LNCAP (cell line): Measurements from ENCODE around the gene TOP3A.

Source experiments
- TF ChIP-seq, protein P1 (sequence below): fragments of 450-650 bp; IDR thresholded peaks from 2 replicates; pipeline ENCODE4 v1.5.1; 2017; ENCODE audit warnings: mild to moderate bottlenecking

The TOP3A gene

DNA sequence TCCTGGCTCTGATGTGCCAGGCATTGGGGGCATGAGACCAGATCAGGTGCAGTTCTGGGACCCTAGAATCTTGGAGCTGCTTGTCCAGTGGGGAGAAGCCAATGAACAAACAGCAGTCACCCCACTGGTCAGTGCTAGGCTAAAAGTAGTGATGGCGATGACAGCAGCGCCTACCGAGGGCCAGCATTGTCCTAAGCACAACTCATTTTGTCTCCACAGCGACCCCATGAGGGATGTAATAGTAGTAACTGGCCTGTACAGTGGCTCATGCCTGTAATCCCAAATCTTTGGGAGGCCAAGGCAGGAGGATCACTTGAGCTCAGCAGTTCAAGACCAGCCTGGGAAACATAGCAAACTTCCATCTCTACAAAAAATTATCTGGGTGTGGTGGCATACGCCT, 6.5 kb upstream of the TOP3A start:
- TF ChIP-seq, protein P1, sequence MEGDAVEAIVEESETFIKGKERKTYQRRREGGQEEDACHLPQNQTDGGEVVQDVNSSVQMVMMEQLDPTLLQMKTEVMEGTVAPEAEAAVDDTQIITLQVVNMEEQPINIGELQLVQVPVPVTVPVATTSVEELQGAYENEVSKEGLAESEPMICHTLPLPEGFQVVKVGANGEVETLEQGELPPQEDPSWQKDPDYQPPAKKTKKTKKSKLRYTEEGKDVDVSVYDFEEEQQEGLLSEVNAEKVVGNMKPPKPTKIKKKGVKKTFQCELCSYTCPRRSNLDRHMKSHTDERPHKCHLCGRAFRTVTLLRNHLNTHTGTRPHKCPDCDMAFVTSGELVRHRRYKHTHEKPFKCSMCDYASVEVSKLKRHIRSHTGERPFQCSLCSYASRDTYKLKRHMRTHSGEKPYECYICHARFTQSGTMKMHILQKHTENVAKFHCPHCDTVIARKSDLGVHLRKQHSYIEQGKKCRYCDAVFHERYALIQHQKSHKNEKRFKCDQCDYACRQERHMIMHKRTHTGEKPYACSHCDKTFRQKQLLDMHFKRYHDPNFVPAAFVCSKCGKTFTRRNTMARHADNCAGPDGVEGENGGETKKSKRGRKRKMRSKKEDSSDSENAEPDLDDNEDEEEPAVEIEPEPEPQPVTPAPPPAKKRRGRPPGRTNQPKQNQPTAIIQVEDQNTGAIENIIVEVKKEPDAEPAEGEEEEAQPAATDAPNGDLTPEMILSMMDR, result no peak

DNA sequence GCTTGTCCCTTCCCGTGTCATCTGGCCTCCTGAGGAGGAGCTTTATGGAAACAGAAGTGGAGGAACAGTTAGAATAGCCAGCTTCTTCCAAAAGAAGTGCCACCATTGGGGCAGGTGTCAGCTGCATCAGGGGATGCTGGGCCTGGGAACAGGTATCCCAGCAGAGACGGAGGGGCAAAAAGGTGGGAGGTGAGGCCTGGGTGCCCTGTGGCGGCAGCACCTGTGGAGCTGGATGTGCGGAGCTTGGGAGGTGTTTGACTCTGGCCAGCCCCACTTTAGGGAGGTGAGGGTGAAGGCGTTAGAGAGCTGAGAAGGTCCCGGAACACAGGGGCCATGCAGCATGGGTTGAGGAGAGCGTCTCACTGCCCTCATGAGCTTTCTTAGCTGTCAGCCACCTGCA, 5.5 kb upstream of the TOP3A start:
- TF ChIP-seq, protein P1, result no peak

DNA sequence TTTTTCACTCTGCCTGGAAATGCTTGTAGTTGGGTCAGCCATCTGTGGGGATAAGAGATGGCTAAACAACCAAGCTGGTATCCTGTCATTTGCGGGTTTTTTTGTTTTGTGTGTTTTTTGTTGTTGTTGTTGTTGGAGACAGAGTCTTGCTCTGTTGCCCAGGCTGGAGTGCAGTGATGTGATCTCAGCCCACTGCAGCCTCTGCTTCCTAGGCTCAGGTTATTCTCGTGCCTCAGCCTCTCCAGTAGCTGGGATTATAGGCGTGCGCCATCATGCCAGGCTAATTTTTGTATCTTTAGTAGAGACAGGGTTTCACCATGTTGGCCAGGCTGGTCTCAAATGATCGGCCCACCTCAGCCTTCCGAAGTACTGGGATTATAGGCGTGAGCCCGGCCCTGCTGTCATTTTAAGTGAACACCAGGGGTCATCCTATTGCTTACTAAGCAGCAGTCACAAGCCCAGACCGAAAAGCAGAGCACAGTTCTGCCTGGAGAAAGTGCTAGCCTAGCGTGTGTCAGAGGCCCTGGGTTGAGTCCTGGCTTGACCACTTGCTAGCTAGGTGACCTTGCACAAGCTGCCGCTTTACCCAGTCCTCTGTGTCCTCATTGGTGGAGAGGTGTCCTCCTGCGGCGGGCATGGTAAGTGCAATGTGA, 4.9 kb upstream of the TOP3A start:
- TF ChIP-seq, protein P1, result no peak

DNA sequence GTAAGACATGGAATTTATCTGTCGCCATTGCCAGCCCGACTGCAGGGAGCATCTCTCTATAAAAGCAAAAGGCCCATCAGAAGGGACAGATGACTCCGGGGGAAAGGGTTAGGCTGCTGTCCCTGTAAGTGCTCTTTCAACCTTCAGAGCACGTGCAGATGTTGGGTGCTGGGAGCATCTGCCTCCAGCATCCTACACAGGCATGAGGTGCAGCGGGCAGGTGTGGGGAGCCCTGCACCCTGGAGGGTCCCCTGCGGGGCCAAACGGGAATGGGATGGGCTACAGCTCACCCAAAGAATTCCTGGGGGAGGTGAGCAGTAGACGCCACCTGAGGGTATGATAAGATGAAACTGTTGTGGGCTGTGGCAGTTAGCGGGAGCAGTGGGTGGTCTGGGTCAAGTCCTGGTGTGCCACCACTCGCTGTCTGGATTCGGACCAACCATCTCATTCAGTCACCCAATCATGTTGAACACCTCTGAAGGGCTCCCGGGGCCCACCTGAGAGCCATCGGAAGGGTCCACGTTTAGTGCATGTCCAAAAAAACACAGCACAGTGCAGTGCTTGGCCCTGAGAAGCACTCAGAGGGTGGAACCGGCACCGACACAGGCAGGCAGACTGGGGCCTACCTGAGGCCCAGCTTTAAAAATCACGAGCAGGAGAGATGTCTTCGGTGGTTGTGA, 4.1 kb upstream of the TOP3A start:
- TF ChIP-seq, protein P1, result no peak

DNA sequence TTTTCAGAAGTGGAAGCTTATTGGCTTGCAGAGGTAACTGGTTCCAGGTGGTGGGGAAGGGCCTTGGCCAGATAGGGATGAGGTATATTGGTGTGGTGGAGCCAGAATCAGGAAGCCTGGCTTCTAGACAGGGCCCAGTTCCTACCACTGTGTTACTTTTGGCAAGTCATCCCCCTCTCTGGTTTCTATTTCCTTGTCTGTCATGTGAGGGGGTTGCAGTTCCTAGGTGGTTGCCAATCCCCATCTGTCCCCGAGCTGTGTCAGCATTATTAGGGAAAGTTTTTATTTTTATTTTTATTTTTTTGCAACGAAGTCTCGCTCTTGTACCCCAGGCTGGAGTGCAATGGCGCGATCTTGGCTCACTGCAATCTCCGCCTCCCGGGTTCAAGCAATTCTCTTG, 3.3 kb upstream of the TOP3A start:
- TF ChIP-seq, protein P1, result no peak

DNA sequence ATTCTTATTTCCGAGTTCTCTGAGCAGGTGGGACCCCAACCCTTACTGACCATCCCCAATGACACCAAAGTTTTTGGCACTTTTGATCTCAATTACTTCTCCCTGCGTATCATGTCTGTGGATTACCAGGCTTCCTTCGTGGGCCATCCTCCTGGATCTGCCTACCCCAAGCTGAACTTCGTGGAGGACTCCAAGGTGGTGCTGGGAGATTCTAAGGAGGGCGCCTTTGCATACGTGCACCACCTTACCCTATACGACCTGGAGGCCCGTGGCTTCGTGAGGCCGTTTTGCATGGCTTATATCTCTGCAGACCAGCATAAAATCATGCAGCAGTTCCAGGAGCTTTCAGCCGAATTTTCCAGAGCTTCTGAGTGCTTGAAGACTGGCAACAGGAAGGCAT, 1.2 kb upstream of the TOP3A start:
- TF ChIP-seq, protein P1, result no peak

DNA sequence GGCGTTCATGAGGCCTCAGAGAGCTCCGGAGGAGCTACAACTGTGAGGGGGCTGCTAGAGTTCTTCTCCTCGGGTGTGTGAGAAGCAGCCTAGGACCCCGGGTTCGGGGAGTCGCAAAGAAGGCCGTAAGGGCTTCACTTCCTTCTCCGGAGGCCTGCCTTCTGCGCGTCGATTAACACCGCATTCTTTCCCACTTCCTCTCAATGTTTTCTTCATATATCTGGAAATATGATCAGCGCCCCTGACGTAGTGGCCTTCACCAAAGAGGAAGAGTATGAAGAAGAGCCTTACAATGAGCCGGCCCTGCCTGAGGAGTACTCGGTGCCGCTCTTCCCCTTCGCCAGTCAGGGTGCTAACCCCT, 748 bp upstream of the TOP3A start:
- TF ChIP-seq, protein P1, result no peak
